Activated CD4-positive, alpha-beta T cell treated with anti-CD3 and anti-CD28 coated beads, Interleukin-2, amount 50 U/mL, for 4 hours (primary cell): ENCODE data around the gene DNAAF9.

Experiments
- DNase-seq, 2 experiments: peaks; one replicate each; pipeline ENCODE4 v3.0.0-alpha.2; 2020

The DNAAF9 gene

GRCh38 chr20:3364323-3365013 is 43.0 kb downstream of the DNAAF9 start:
- DNase-seq: no peak

DNA sequence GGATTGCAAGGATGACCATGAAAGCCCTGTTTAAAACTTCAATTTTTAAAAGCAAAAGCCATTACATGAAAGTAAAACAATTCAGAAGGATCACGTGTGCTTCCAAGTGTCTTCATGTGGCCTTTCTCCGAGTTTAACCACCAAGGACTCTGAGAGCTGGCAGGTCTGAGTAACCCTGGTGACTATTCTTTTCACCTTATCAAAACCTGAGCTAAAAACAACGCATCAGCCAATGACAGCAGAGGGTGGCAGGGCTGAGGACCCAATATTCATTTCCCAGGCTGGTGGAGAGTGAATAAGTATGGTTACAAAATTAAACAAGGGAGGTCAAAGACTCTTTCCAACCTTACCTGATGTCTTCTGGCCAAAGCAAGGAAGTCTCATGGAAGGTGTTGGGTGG is 46.7 kb downstream of the DNAAF9 start:
- DNase-seq: no peak

DNA sequence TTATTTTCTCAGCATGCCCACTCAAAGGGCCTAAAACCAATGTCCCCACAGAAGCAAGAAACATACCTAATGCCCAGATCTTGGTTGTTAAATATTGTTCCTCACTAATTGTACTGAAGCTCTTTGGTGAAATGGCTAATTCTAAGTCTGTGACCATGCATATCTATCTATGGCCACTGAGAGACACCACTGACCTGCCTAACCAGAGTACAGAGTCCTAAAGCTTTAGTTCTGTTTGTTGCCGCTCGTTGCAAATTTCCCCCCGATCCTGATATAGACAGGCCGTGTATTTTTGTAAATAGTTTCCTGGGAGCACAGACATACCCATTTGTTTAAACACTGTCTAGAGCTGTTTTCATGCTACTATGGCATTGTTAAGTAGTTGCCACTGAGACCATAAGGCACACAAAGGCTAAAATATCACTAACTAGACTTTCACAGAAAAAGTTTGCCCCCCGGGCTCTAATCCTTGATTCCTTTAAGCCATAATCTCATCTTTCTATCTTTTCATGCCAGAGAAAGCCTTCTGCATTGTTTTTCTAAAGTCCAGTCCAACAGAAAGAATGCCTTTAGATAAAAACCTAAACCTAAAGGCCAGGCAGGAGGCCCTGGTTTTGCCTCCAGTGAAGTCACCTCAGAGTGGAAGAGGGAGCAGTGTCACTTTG is 48.7 kb downstream of the DNAAF9 start:
- DNase-seq: no peak
